Mucosa of descending colon (tissue), 3 donors: ENCODE measurements around the gene GFRA1. TPM values are rescaled to one million over a fixed set of nuclear protein-coding genes. Genes with fewer than 3 reads are reported as not detected.

Source experiments
- ATAC-seq: fragments of 200-7000 bp; cut with Tn5 transposase; one replicate; pipeline ENCODE4 v1.9.1; 2020; ENCODE audit warnings: mild to moderate bottlenecking, moderate library complexity
- DNase-seq, 3 donors: peaks; one replicate each; pipeline ENCODE4 v3.0.0-alpha.2; 2020
- H3K36me3 ChIP-seq: fragments of 200-600 bp; one replicate; pipeline ENCODE4 v1.8.0; 2021; ENCODE audit warnings: low read depth, mild to moderate bottlenecking
- H3K4me1 ChIP-seq: fragments of 200-600 bp; one replicate; pipeline ENCODE4 v1.8.0; 2021; ENCODE audit warnings: low read depth, mild to moderate bottlenecking
- H3K4me3 ChIP-seq: fragments of 200-600 bp; one replicate; pipeline ENCODE4 v1.8.0; 2021; ENCODE audit warnings: mild to moderate bottlenecking
- H3K9me3 ChIP-seq: fragments of 200-600 bp; one replicate; pipeline ENCODE4 v1.8.0; 2021; ENCODE audit warnings: mild to moderate bottlenecking
- intact Hi-C, 2 donors: fragments of 100-400 bp; cut with DNase I in 1 of 2; cut with micrococcal nuclease in 1 of 2; formaldehyde crosslinking; loops; one replicate each; pipeline versions ENCODE4 v1.11.0 to v1.11.1; 2022; cut with DNase I, micrococcal nuclease
- total RNA-seq, 3 donors: library from RNA; stranded (reverse); fragmentation: NEBNext Ultra II Directional in 2 of 3; extraction: Animal tissue kit (Norgen Biotek cat#: 25700) in 2 of 3; gene quantifications; one replicate each; pipeline versions ENCODE4 v1.2.1 to v1.2.4, GENCODE V29; 2021 to 2023
- TF ChIP-seq, protein P1 (sequence below): fragments of 200-600 bp; IDR thresholded peaks from one replicate; pipeline ENCODE4 v1.8.0; 2022; ENCODE audit warnings: antibody characterized with exemption, mild to moderate bottlenecking
- donor health status: DM: no; HTN: no; CAD: no; lungs with moderate emphysema.
- donor health status: DM: no; HTN: no; CAD: no.
- donor health status: DM: no; HTN: yes; CAD: no.

Gene GFRA1
- total RNA-seq, 3 donors from 2014 or later, result 2.2 to 32.2 (median 4.1) TPM

DNA sequence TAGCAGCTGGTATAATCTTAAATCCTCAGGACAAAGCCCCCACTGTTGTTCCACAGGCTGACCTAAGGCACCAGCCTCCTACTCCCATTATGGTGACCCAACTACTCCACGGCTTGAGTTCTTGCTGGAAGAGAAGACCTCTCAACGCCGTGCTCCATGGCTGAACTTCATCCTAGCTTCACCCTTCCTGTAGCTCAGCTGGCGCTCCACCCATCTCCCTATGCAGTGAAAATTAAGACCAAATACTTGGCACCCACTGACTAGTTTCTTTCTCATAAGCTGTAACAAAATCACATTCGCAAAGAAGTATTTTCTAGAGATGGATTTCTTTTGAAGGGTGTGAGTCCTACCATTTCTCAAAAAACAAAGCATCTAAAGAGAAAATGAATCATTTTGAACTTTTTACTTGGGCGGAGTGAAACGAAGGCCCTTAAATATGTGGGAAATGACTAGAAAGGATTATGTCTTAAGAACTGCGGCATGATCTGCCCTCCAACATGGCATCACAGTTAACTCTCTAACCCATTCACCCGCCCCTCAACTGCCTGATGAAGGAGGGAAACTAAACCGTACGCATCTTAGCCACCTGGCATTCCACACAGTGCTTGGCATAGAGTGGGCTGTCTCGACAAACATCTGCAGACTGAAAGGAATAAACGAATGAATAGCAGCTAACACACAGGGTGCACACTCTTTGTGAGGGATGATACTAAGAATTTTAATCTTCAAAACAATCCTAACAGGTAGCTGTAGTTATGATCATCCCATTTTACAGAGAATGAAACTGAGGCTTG is 32.7 kb downstream of the GFRA1 start:
- no peak overlapping the region for H3K4me3 ChIP-seq
- intact Hi-C loops, result no loop called here
- TF ChIP-seq, protein P1, sequence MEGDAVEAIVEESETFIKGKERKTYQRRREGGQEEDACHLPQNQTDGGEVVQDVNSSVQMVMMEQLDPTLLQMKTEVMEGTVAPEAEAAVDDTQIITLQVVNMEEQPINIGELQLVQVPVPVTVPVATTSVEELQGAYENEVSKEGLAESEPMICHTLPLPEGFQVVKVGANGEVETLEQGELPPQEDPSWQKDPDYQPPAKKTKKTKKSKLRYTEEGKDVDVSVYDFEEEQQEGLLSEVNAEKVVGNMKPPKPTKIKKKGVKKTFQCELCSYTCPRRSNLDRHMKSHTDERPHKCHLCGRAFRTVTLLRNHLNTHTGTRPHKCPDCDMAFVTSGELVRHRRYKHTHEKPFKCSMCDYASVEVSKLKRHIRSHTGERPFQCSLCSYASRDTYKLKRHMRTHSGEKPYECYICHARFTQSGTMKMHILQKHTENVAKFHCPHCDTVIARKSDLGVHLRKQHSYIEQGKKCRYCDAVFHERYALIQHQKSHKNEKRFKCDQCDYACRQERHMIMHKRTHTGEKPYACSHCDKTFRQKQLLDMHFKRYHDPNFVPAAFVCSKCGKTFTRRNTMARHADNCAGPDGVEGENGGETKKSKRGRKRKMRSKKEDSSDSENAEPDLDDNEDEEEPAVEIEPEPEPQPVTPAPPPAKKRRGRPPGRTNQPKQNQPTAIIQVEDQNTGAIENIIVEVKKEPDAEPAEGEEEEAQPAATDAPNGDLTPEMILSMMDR, result no peak
- H3K36me3 ChIP-seq, result no peaks in the 10 kb centered on the region
- H3K4me1 ChIP-seq, result no peaks in the 10 kb centered on the region
- no peaks in the 10 kb centered on the region for H3K9me3 ChIP-seq
- DNase-seq (no peak), ATAC-seq (no peak)

DNA sequence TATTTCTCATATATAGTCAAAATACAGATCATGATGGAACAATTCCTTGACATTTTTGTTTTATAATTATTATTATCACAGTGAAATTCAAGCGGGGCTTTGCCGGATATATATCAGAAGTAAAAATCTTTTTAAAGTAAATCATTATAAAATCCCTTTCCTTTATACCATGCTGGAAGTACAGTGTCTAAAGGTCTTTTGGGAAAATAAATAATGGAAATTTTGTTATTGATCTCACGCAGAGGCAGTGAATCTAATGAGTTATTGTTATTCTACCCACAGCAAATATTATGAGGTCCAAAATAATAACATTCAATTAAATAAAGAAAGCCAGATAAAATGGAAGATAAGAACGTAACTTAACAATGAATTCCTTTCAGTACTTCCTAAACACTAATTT is 33.8 kb downstream of the GFRA1 start:
- intact Hi-C loops, result no loop called here
- Histone ChIP-seq H3K4me1 (no peaks in the 10 kb centered on the region), H3K36me3 (no peaks in the 10 kb centered on the region), H3K4me3 (no peak overlapping the region), H3K9me3 (no peaks in the 10 kb centered on the region)
- DNase-seq (no peak), ATAC-seq (no peak)
- TF ChIP-seq, protein P1, result no peak

DNA sequence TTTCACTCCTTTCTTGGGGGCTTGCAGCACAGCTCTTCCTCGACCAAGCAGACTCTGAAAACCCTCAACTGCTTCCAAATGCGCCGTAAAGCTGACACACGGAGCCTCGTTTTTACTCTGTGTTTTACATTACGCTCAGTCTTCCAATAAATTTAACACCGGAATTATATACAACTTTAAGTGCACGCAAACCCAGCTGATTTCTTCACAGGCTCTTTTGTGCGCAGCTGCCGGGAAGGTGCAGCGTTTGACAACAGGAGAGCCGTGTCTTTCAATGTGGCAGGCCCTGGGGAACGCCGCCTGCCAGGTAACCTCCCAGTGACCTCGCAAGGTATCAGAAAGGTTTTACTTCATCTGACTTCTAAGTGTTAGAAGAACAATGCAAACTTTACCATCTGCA is 35.0 kb downstream of the GFRA1 start:
- H3K36me3 ChIP-seq, result no peaks in the 10 kb centered on the region
- no peak for ATAC-seq

DNA sequence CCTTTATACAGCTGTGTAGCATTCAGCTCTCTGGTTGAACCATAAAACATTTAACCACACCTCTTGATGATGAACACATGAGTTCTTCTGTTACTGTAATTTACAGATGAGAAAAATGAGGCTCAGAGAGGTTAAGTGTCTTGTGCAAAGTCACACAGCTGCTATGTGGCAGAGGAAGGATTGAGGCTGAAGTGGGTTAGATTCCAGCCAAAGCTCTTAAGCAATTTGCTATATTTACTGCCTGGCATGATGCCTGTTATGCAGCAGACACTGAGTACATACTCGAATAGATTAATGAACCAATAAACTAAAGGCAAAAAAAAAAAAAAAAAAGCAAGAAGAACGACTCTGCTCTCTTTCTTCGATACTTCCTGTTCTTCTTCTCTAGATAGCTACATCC is 35.7 kb downstream of the GFRA1 start:
- no peak for DNase-seq
- intact Hi-C loops, result no loop called here
- H3K36me3 ChIP-seq, result no peaks in the 10 kb centered on the region
- TF ChIP-seq, protein P1, result no peak
- no peak overlapping the region for H3K4me3 ChIP-seq
- H3K4me1 ChIP-seq, result no peaks in the 10 kb centered on the region
- ATAC-seq, result no peak
- no peaks in the 10 kb centered on the region for H3K9me3 ChIP-seq

More for the DNA sequence above, 35.0 kb downstream of the GFRA1 start:
- TF ChIP-seq, protein P1, result no peak
- no peak for DNase-seq
- H3K9me3 ChIP-seq, result no peaks in the 10 kb centered on the region
- H3K4me1 ChIP-seq, result no peaks in the 10 kb centered on the region
- intact Hi-C loops, result no loop called here
- no peak overlapping the region for H3K4me3 ChIP-seq

DNA sequence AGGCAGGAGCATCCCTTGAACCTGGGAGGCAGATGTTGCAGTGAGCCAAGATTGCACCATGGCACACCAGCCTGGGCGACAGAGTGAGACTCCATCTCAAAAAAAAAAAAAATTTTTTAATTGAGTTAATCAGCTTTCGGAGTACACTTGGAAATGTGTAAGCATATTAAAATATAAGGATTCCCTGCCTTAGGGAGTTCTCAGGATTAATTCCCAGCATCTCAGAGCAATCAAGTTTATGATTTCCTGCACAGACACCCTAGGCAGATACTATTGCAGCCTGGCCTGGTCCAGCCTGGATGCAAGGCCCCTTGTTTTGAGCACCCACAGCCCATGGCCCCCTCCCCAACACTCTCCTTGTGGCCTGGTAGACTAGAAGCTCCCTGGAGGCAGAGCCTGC is 39.8 kb downstream of the GFRA1 start:
- TF ChIP-seq, protein P1, result no peak
- Histone ChIP-seq H3K36me3 (no peaks in the 10 kb centered on the region), H3K9me3 (no peaks in the 10 kb centered on the region), H3K4me3 (no peak overlapping the region), H3K4me1 (no peaks in the 10 kb centered on the region)
- intact Hi-C loops, result no loop called here
- ATAC-seq, result no peak
- no peak for DNase-seq

DNA sequence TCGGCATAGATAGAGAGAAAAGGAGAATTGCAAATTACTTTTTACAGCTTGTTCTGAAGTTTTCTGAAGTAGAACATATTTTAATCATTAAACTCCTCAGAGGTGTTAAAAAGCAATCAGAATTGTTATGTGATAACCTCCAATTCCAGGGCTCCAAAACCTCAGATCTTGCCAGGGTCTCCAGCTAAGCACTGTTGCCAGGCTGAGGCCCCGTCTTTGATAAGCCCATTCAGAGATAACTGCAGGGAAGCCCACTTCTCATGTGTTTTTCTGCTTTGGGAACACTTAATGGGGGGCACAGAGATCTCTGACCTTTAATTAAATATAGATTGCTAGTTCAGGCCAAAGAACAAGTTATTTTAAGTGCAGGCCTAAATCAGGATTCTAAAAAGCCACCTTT is 40.4 kb downstream of the GFRA1 start:
- Histone ChIP-seq H3K4me1 (no peaks in the 10 kb centered on the region), H3K4me3 (no peak overlapping the region), H3K9me3 (no peaks in the 10 kb centered on the region), H3K36me3 (no peaks in the 10 kb centered on the region)
- ATAC-seq (no peak), DNase-seq (no peak)
- TF ChIP-seq, protein P1, result no peak
- intact Hi-C loops, result no loop called here
